Measurements from ENCODE around the gene DUOX2.

- no peak for TF ChIP-seq CTCF (IDR thresholded peaks at IDR 0.05; ENCODE audit: low read length)
- no peak for TF ChIP-seq EZH2 (IDR thresholded peaks at IDR 0.05; ENCODE audit: borderline replicate concordance, low read length)
Observed at GRCh38 chr15:45095661-45096060, 18.3 kb downstream of the DUOX2 start.

Data from OCI-LY1 (cell line).